Ectodermal cell (in vitro differentiated cells): ENCODE measurements around the gene MDGA2.
"Not testable (repeated sequence)": the region's sequence is repeated elsewhere in the genome, so short reads cannot be mapped to it uniquely, and the experiment has no call there.

Source experiments
- H3K27ac ChIP-seq: 2 replicates; pipeline ENCODE4 v1.7.0; 2013; ENCODE audit warnings: mild to moderate bottlenecking, low read depth, low read length; ENCODE audit not compliant: insufficient read depth, poor library complexity, severe bottlenecking
- H3K27me3 ChIP-seq: 2 replicates; pipeline ENCODE4 v1.7.0; 2013; ENCODE audit warnings: mild to moderate bottlenecking, low read length; ENCODE audit not compliant: insufficient read depth, control insufficient read depth, poor library complexity, severe bottlenecking
- H3K36me3 ChIP-seq: one replicate; pipeline ENCODE4 v1.7.0; 2013; ENCODE audit warnings: low read length; ENCODE audit not compliant: control insufficient read depth, insufficient read depth
- H3K4me1 ChIP-seq: one replicate; pipeline ENCODE4 v1.7.0; 2013; ENCODE audit warnings: low read length; ENCODE audit not compliant: control insufficient read depth, insufficient read depth
- H3K4me3 ChIP-seq: 2 replicates; pipeline ENCODE4 v1.7.0; 2013; ENCODE audit warnings: low read depth, low read length, control low read depth; ENCODE audit not compliant: insufficient read depth
- H3K9me3 ChIP-seq: 2 replicates; pipeline ENCODE4 v1.7.0; 2013; ENCODE audit warnings: mild to moderate bottlenecking, low read length, moderate library complexity; ENCODE audit not compliant: control insufficient read depth
- WGBS, 2 experiments: methylation state at CpG; one replicate each; pipeline ENCODE4 v1.1.7; 2013; ENCODE audit warnings: missing lambda C conversion rate in 2 of 2; 5-methylcytosine and 5-hydroxymethylcytosine counted together

MDGA2 gene

DNA sequence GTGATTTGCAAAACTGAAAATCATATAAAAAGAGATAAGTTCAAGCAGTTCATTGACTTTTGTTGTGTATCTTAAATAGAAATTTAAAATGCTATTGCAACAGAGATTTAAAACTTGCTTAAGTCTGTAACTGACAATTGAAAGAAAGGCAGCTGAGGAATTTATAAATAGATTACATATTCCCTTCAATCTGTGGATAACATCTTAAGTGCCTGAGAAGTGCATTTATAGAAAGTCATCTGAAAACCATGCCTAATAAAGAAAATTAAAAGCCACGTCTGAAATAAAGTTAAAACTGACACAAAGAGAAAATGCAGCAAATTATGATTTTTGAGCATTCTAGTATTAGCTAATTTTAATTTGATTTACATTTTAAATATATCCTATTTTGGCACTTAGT lies 479.8 kb downstream of the MDGA2 start:
- H3K4me1 ChIP-seq = no peaks in the 10 kb centered on the region
- no peak overlapping the region for H3K27ac ChIP-seq
- WGBS, 2 experiments = 100% methylated on average over 1 of the region's 1 CpG
- H3K9me3 ChIP-seq = no peaks in the 10 kb centered on the region
- H3K4me3 ChIP-seq = no peak overlapping the region
- no peaks in the 10 kb centered on the region for H3K27me3 ChIP-seq
- H3K36me3 ChIP-seq = no peaks in the 10 kb centered on the region

GRCh38 chr14:47194055-47194454 lies 481.4 kb downstream of the MDGA2 start:
- Histone ChIP-seq H3K4me3 (no peak overlapping the region), H3K4me1 (no peaks in the 10 kb centered on the region), H3K27me3 (no peaks in the 10 kb centered on the region), H3K36me3 (no peaks in the 10 kb centered on the region), H3K27ac (no peak overlapping the region), H3K9me3 (no peaks in the 10 kb centered on the region)
- no CpG with 5 or more reads among the region's 1 CpG for WGBS, 2 experiments

GRCh38 chr14:47192203-47192602 lies 483.2 kb downstream of the MDGA2 start:
- H3K27ac ChIP-seq = not testable (repeated sequence)
- 85 to 95% methylated on average over 7 of the region's 7 CpGs for WGBS, 2 experiments

DNA sequence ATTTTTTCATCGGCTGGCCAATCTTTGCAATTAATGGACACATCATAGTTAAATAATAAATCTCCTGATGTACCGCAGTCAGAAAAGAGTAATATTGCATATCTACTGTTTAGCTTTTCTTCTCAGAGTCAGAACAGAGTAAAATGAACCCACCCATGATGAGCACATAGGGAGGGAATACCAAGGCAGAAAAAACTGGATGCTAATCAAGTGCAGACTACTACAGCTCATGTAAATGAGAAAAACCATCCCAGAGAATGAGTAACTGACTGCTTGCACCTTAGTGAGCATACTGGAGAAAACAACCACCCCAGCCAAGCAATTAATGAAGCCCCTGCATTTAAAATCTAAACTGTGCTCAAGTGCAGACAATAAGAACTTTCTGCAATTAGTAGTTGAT lies 483.7 kb downstream of the MDGA2 start:
- Histone ChIP-seq H3K36me3 (no peaks in the 10 kb centered on the region), H3K4me3 (no peak overlapping the region), H3K27ac (no peak overlapping the region), H3K9me3 (no peaks in the 10 kb centered on the region), H3K4me1 (no peaks in the 10 kb centered on the region), H3K27me3 (no peaks in the 10 kb centered on the region)
- 94 to 100% methylated on average over 1 to 2 of the region's 2 CpGs for WGBS, 2 experiments

More at GRCh38 chr14:47192203-47192602, 483.2 kb downstream of the MDGA2 start:
- not testable (repeated sequence) for H3K36me3 ChIP-seq, H3K4me3 ChIP-seq, H3K9me3 ChIP-seq, H3K27me3 ChIP-seq, H3K4me1 ChIP-seq

DNA sequence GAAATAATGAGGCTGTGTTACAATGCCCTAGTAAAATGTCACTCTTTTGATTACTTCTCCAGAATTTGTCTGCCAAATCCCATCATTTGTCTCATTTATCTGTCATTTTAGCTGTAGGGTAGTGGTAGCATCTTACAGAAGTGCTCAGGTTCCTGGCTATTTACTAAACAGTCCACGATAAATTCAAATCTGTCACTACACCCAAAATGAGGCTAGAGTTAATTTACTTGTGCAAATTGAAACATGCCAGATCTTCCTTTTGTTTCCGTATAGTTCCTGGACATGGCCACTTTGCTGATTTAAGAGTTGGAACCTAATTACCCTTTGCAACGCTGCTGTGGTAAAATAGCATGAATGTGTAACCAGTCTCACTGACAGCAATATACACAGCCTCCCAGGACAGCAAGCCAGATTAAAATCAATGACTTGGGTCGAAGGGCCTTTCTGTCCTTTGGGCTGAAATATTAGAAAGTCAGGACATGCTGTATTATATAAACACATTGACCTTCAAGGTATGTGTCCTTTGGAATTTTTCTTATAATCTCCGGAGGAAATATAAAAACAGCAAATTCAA lies 485.4 kb downstream of the MDGA2 start:
- Histone ChIP-seq H3K4me1 (no peaks in the 10 kb centered on the region), H3K27ac (no peak overlapping the region), H3K9me3 (no peaks in the 10 kb centered on the region), H3K27me3 (no peaks in the 10 kb centered on the region), H3K4me3 (no peak overlapping the region), H3K36me3 (no peaks in the 10 kb centered on the region)
- 89 to 91% methylated on average over 4 to 5 of the region's 5 CpGs for WGBS, 2 experiments

- Histone ChIP-seq H3K4me3 (no peak overlapping the region), H3K36me3 (no peaks in the 10 kb centered on the region), H3K4me1 (no peaks in the 10 kb centered on the region), H3K27me3 (no peaks in the 10 kb centered on the region), H3K27ac (no peak overlapping the region), H3K9me3 (no peaks in the 10 kb centered on the region)
- WGBS, 2 experiments = 100% methylated on average over 1 of the region's 2 CpGs
Observed at GRCh38 chr14:47186486-47186885, 488.9 kb downstream of the MDGA2 start.

- H3K36me3 ChIP-seq = no peaks in the 10 kb centered on the region
- H3K27me3 ChIP-seq = no peaks in the 10 kb centered on the region
- H3K27ac ChIP-seq = no peak overlapping the region
- no peaks in the 10 kb centered on the region for H3K4me1 ChIP-seq
- no peak overlapping the region for H3K4me3 ChIP-seq
- no peaks in the 10 kb centered on the region for H3K9me3 ChIP-seq
- 100% methylated on average over 1 of the region's 1 CpG; no CpG with 5 or more reads in 1 of the 2 experiments for WGBS, 2 experiments
Observed at GRCh38 chr14:47179906-47180305, 495.5 kb downstream of the MDGA2 start.

- H3K27ac ChIP-seq, H3K4me3 ChIP-seq, H3K4me1 ChIP-seq, H3K36me3 ChIP-seq, H3K27me3 ChIP-seq, H3K9me3 ChIP-seq: not testable (repeated sequence)
- 94 to 95% methylated on average over 10 of the region's 10 CpGs for WGBS, 2 experiments
Observed at GRCh38 chr14:47171896-47172295, 503.5 kb downstream of the MDGA2 start.

- Histone ChIP-seq H3K4me3 (no peak overlapping the region), H3K4me1 (no peaks in the 10 kb centered on the region), H3K27me3 (no peaks in the 10 kb centered on the region), H3K27ac (no peak overlapping the region), H3K36me3 (no peaks in the 10 kb centered on the region), H3K9me3 (no peaks in the 10 kb centered on the region)
- WGBS, 2 experiments = no CpG with 5 or more reads among the region's 1 CpG
Observed at GRCh38 chr14:47167402-47167801, 508.0 kb downstream of the MDGA2 start.

DNA sequence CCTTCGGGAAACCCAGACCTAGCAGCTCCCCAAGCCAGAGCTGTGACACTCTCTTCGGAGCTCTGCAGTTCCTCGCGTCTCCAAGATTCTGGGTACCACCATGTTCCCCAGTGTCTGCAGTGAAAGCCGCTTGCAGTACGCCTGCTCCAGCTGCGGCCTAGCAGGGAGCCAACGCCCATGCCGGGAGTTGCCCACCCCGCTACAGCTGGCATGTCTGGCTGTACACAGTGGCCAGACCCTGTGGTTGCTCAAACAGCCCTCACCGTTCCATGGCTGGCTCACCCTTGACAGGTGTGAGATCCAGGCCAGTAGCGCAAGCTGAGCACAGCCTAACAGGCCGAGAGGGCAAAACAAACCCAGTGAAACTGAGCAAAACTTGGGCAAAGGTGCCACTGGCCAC lies 520.0 kb downstream of the MDGA2 start:
- Histone ChIP-seq H3K9me3 (no peaks in the 10 kb centered on the region), H3K4me3 (no peak overlapping the region), H3K27me3 (no peaks in the 10 kb centered on the region), H3K36me3 (no peaks in the 10 kb centered on the region), H3K27ac (no peak overlapping the region), H3K4me1 (peaks cover 4% of the 10 kb centered on the region)
- WGBS, 2 experiments = 94 to 96% methylated on average over 13 of the region's 13 CpGs

GRCh38 chr14:47154276-47154797 lies 521.1 kb downstream of the MDGA2 start:
- Histone ChIP-seq H3K27me3 (no peaks in the 10 kb centered on the region), H3K36me3 (no peaks in the 10 kb centered on the region), H3K4me3 (no peak overlapping the region), H3K27ac (no peak overlapping the region), H3K9me3 (no peaks in the 10 kb centered on the region), H3K4me1 (peaks cover 4% of the 10 kb centered on the region)
- WGBS, 2 experiments = 96% methylated on average over 14 of the region's 14 CpGs
